Epidermal melanocyte (primary cell): ENCODE data around the gene SARS1.

Source experiments
- DNase-seq: peaks from one replicate; pipeline ENCODE4 v3.0.0; 2011; ENCODE audit warnings: low spot score; ENCODE audit not compliant: insufficient read length

Gene SARS1

GRCh38 chr1:109225711-109226445 is 12.2 kb downstream of the SARS1 start:
- no peak for DNase-seq

- DNase-seq = no peak
Observed at GRCh38 chr1:109228167-109228566, 14.4 kb downstream of the SARS1 start.

GRCh38 chr1:109229531-109230127 is 15.9 kb downstream of the SARS1 start:
- DNase-seq = no peak

- DNase-seq = no peak
Observed at GRCh38 chr1:109231066-109231465, 17.3 kb downstream of the SARS1 start.

GRCh38 chr1:109235137-109235536 is 21.4 kb downstream of the SARS1 start:
- DNase-seq = no peak

GRCh38 chr1:109237512-109237911 is 23.8 kb downstream of the SARS1 start:
- DNase-seq = peak; percentile 17

GRCh38 chr1:109238382-109238781 is 24.7 kb downstream of the SARS1 start:
- DNase-seq = peak; percentile 7

GRCh38 chr1:109239047-109239408 is 25.3 kb downstream of the SARS1 start:
- no peak for DNase-seq

GRCh38 chr1:109239409-109240068 is 25.8 kb downstream of the SARS1 start:
- DNase-seq = peak; percentile 23

GRCh38 chr1:109240158-109241152 is 26.7 kb downstream of the SARS1 start:
- DNase-seq = peak; percentile 13

GRCh38 chr1:109241344-109241743 is 27.6 kb downstream of the SARS1 start:
- no peak for DNase-seq

GRCh38 chr1:109241841-109242345 is 28.2 kb downstream of the SARS1 start:
- DNase-seq = no peak

GRCh38 chr1:109242387-109242786 is 28.7 kb downstream of the SARS1 start:
- DNase-seq = no peak

GRCh38 chr1:109243221-109243620 is 29.5 kb downstream of the SARS1 start:
- DNase-seq = no peak

GRCh38 chr1:109243860-109244552 is 30.3 kb downstream of the SARS1 start:
- DNase-seq = no peak

- DNase-seq = no peak
Observed at GRCh38 chr1:109246141-109246551, 32.4 kb downstream of the SARS1 start.

GRCh38 chr1:109247401-109248365 is 34.0 kb downstream of the SARS1 start:
- no peak for DNase-seq

- no peak for DNase-seq
Observed at GRCh38 chr1:109248444-109248796, 34.7 kb downstream of the SARS1 start.

- DNase-seq = peak; percentile 83
Observed at GRCh38 chr1:109248797-109249629, 35.3 kb downstream of the SARS1 start, which contains the start of gene CELSR2. TSS of gene CELSR2 (plus strand) at chr1:109249539. CDS start at chr1:109250080, 541 bp downstream.
